Measurements from ENCODE around the gene SLC35F3. TPM values are rescaled to one million over a fixed set of nuclear protein-coding genes. Genes with fewer than 3 reads are reported as not detected.

The SLC35F3 gene
- total RNA-seq, 1 experiment from 2014 or later: 0.94 TPM

DNA sequence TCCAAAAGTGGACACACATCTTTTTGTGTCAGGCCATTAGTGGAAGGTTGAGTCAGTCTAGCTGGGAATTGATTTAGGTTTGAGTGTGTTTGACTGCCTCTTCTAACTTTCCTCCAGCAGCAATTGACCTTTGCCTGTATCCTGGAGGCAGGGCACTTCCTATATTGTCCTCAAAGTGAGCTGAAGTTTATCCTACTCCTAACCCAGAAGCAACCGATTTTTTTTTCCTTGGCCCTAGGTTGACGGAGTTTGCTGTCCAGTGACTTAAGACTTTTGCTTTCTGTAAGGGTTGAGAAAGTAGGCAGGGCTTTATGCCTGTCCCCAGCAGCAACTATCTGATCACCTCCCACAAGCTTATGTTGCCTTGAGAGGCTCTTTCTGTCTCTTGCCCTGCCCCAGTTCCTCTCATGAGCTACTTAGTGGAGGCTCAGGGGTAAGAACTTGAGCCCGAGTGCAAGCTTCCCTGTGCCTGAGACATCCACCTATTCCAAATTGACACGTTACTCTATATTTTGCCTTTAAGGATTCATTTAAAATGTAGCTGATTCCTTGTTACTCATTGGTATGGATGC lies 30.9 kb downstream of the SLC35F3 start (continued):
- TF ChIP-seq NR1H2 (CRISPR knock-in tag; IDR thresholded peaks at IDR 0.05): no peak

DNA sequence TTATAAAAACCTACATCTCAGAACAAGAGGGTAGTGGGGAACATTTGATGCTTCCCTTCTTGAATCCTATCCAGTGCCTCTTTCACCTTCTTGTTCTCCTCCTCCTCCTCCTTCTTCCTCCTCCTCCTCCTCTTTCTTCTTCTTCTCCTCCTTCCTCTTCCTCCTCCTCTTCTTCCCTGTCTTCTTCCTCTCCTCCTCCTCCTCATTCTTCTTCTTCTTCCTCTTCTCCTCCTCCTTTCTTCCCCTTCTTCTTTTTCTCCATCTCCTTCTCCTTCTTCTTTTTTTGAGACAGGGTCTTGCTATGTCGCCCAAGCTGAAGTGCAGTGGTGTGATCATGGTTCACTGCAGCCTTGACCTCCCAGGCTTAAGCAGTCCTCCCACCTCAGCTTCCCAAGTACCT lies 31.9 kb downstream of the SLC35F3 start:
- TF ChIP-seq GABPB1 (CRISPR knock-in tag; IDR thresholded peaks at IDR 0.05): no peak
- TF ChIP-seq, protein P1, sequence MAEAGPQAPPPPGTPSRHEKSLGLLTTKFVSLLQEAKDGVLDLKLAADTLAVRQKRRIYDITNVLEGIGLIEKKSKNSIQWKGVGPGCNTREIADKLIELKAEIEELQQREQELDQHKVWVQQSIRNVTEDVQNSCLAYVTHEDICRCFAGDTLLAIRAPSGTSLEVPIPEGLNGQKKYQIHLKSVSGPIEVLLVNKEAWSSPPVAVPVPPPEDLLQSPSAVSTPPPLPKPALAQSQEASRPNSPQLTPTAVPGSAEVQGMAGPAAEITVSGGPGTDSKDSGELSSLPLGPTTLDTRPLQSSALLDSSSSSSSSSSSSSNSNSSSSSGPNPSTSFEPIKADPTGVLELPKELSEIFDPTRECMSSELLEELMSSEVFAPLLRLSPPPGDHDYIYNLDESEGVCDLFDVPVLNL (CRISPR knock-in tag; IDR thresholded peaks at IDR 0.05; ENCODE audit: borderline replicate concordance, low read depth): no peak
- no peak for TF ChIP-seq ZMAT4 (CRISPR knock-in tag; IDR thresholded peaks at IDR 0.05)
- no peak for TF ChIP-seq ZBTB43 (CRISPR knock-in tag; IDR thresholded peaks at IDR 0.05)
- TF ChIP-seq ZNF396 (CRISPR knock-in tag; IDR thresholded peaks at IDR 0.05; ENCODE audit: borderline replicate concordance): no peak
- TF ChIP-seq ZNF232 (CRISPR knock-in tag; IDR thresholded peaks at IDR 0.05): no peak
- no peak for TF ChIP-seq JAZF1 (CRISPR knock-in tag; IDR thresholded peaks at IDR 0.05)
- no peak for TF ChIP-seq MLX (CRISPR knock-in tag; IDR thresholded peaks at IDR 0.05)
- Mint-ChIP-seq H3K9me3 (no peaks in the 10 kb centered on the region), H3K4me3 (no peak overlapping the region), H3K4me1 (no peaks in the 10 kb centered on the region), H3K27ac (no peak overlapping the region), H3K36me3 (no peaks in the 10 kb centered on the region), H3K27me3 (ENCODE audit: low read depth) (peaks cover 3% of the 10 kb centered on the region; the same call in 1 of the 2 replicates)
- DNase-seq (ENCODE audit: low spot score) (no peak), ATAC-seq (no peak)
- ChIA-PET CTCF (no interaction called here), POLR2A (no interaction called here)

DNA sequence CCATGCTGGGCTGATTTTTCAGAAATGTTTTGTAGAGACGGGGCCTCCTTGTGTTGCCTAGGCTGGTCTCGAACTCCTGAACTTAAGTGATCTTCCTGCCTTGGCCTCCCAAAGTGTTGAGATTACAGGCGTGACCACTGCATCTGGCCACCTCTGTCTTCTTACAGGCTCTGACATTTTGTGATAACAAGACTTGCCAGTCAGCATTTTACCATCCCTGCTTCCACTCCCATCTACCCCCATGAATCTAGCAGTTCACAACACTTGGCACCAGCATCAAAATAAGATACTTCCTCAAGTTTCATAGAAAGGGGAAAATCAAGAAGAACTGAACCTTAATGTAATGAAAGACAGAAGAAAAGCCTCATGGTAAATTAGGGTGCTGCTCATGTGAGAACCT lies 32.4 kb downstream of the SLC35F3 start:
- no peak overlapping the region for H3K27ac Mint-ChIP-seq
- TF ChIP-seq, protein P2, sequence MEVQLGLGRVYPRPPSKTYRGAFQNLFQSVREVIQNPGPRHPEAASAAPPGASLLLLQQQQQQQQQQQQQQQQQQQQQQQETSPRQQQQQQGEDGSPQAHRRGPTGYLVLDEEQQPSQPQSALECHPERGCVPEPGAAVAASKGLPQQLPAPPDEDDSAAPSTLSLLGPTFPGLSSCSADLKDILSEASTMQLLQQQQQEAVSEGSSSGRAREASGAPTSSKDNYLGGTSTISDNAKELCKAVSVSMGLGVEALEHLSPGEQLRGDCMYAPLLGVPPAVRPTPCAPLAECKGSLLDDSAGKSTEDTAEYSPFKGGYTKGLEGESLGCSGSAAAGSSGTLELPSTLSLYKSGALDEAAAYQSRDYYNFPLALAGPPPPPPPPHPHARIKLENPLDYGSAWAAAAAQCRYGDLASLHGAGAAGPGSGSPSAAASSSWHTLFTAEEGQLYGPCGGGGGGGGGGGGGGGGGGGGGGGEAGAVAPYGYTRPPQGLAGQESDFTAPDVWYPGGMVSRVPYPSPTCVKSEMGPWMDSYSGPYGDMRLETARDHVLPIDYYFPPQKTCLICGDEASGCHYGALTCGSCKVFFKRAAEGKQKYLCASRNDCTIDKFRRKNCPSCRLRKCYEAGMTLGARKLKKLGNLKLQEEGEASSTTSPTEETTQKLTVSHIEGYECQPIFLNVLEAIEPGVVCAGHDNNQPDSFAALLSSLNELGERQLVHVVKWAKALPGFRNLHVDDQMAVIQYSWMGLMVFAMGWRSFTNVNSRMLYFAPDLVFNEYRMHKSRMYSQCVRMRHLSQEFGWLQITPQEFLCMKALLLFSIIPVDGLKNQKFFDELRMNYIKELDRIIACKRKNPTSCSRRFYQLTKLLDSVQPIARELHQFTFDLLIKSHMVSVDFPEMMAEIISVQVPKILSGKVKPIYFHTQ (CRISPR knock-in tag; IDR thresholded peaks at IDR 0.05): no peak
- TF ChIP-seq TP53 (CRISPR knock-in tag; IDR thresholded peaks at IDR 0.05) (no peak), RORB (CRISPR knock-in tag; IDR thresholded peaks at IDR 0.05) (no peak)
- H3K36me3 Mint-ChIP-seq: no peaks in the 10 kb centered on the region
- peaks cover 3% of the 10 kb centered on the region; the same call in 1 of the 2 replicates for H3K27me3 Mint-ChIP-seq (ENCODE audit: low read depth)
- no peaks in the 10 kb centered on the region for H3K4me1 Mint-ChIP-seq
- H3K9me3 Mint-ChIP-seq: no peaks in the 10 kb centered on the region
- no peak for DNase-seq (ENCODE audit: low spot score)
- POLR2A ChIA-PET: no interaction called here
- CTCF ChIA-PET: no interaction called here
- no peak overlapping the region for H3K4me3 Mint-ChIP-seq
- ATAC-seq: no peak

GRCh38 chr1:233938476-233938875 lies 34.0 kb downstream of the SLC35F3 start:
- POLR2A ChIA-PET: no interaction called here
- CTCF ChIA-PET: no interaction called here

More at GRCh38 chr1:233938476-233938875, 34.0 kb downstream of the SLC35F3 start:
- DNase-seq (ENCODE audit: low spot score): no peak
- Mint-ChIP-seq H3K36me3 (no peaks in the 10 kb centered on the region), H3K9me3 (no peaks in the 10 kb centered on the region), H3K4me3 (no peak overlapping the region), H3K27ac (no peak overlapping the region), H3K27me3 (ENCODE audit: low read depth) (peaks cover 3% of the 10 kb centered on the region; the same call in 1 of the 2 replicates), H3K4me1 (no peaks in the 10 kb centered on the region)
- ATAC-seq: no peak
- TF ChIP-seq, protein P3, sequence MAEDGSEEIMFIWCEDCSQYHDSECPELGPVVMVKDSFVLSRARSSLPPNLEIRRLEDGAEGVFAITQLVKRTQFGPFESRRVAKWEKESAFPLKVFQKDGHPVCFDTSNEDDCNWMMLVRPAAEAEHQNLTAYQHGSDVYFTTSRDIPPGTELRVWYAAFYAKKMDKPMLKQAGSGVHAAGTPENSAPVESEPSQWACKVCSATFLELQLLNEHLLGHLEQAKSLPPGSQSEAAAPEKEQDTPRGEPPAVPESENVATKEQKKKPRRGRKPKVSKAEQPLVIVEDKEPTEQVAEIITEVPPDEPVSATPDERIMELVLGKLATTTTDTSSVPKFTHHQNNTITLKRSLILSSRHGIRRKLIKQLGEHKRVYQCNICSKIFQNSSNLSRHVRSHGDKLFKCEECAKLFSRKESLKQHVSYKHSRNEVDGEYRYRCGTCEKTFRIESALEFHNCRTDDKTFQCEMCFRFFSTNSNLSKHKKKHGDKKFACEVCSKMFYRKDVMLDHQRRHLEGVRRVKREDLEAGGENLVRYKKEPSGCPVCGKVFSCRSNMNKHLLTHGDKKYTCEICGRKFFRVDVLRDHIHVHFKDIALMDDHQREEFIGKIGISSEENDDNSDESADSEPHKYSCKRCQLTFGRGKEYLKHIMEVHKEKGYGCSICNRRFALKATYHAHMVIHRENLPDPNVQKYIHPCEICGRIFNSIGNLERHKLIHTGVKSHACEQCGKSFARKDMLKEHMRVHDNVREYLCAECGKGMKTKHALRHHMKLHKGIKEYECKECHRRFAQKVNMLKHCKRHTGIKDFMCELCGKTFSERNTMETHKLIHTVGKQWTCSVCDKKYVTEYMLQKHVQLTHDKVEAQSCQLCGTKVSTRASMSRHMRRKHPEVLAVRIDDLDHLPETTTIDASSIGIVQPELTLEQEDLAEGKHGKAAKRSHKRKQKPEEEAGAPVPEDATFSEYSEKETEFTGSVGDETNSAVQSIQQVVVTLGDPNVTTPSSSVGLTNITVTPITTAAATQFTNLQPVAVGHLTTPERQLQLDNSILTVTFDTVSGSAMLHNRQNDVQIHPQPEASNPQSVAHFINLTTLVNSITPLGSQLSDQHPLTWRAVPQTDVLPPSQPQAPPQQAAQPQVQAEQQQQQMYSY (CRISPR knock-in tag; IDR thresholded peaks at IDR 0.05): no peak
- TF ChIP-seq TP53 (CRISPR knock-in tag; IDR thresholded peaks at IDR 0.05): no peak
